B cell (primary cell): ENCODE data around the gene COX7A1. TPM values are rescaled to one million over a fixed set of nuclear protein-coding genes. Genes with fewer than 3 reads are reported as not detected.

ENCODE experiments used
- ATAC-seq: fragments of 200-7000 bp; cut with Tn5 transposase; one replicate; pipeline ENCODE4 v1.10.0; 2021; ENCODE audit warnings: low read depth, mild to moderate bottlenecking, moderate number of reproducible peaks, moderate library complexity
- CTCF ChIA-PET: fragments of 350-600 bp; sonication (Branson Sonifier 250); formaldehyde crosslinking; loops from one replicate; lab custom pipeline; 2021; ENCODE audit warnings: antibody characterized with exemption, inconsistent platforms; lab: Charles Lee
- POLR2A ChIA-PET: fragments of 350-600 bp; sonication (Branson Sonifier 250); formaldehyde crosslinking; loops from one replicate; lab custom pipeline; 2021; ENCODE audit warnings: antibody characterized with exemption; lab: Charles Lee
- DNase-seq: peaks from one replicate; pipeline ENCODE4 v3.0.0; 2013
- H2AFZ ChIP-seq: 2 replicates; pipeline ENCODE4 v1.6.1; 2012; ENCODE audit warnings: mild to moderate bottlenecking, low read depth, low read length; ENCODE audit not compliant: insufficient read depth, poor library complexity, severe bottlenecking
- H3K27ac ChIP-seq, 2 donors: 1 replicate in 1 of 2; 2 replicates in 1 of 2; pipeline ENCODE4 v1.5.1; 2012 to 2013; ENCODE audit warnings: low read length in 2 of 2, mild to moderate bottlenecking in 2 of 2, moderate library complexity in 1 of 2
- H3K27me3 ChIP-seq, 4 experiments: fragments of 200-600 bp in 1 of 4; sonication (generic) in 1 of 4; replicated peaks in 1 of 4; 1 replicate in 2 of 4; 2 replicates in 2 of 4; pipeline versions ENCODE4 v1.6.1 to v1.7.0; 2013 to 2016; ENCODE audit warnings: low read length in 3 of 4, mild to moderate bottlenecking in 2 of 4, mixed read lengths in 1 of 4, moderate library complexity in 1 of 4; ENCODE audit not compliant: insufficient read depth in 4 of 4, control insufficient read depth in 3 of 4; ENCODE audit errors: control extremely low read depth in 1 of 4
- H3K36me3 ChIP-seq, 2 experiments: replicated peaks in 1 of 2; 1 replicate in 1 of 2; 2 replicates in 1 of 2; pipeline versions ENCODE4 v1.6.1 to v1.7.1; 2013; ENCODE audit warnings: low read length in 1 of 2; ENCODE audit not compliant: insufficient read depth in 2 of 2, control insufficient read depth in 1 of 2; ENCODE audit errors: control extremely low read depth in 1 of 2, extremely low read depth in 1 of 2
- H3K4me1 ChIP-seq, 2 donors: fragments of 200-600 bp in 1 of 2; sonication (generic) in 1 of 2; 1 replicate in 1 of 2; 2 replicates in 1 of 2; pipeline versions ENCODE4 v1.5.1 to v1.6.1; 2013 to 2017; ENCODE audit warnings: low read length in 2 of 2; ENCODE audit not compliant: control insufficient read depth in 2 of 2, insufficient read depth in 2 of 2
- H3K4me2 ChIP-seq: replicated peaks from 2 replicates; pipeline ENCODE3; 2012; ENCODE audit warnings: mild to moderate bottlenecking, low read depth, low read length; ENCODE audit not compliant: poor library complexity, severe bottlenecking
- H3K4me3 ChIP-seq, 5 experiments: fragments of 200-600 bp in 1 of 5; sonication (generic) in 1 of 5; 1 replicate in 3 of 5; 2 replicates in 2 of 5; pipeline versions ENCODE4 v1.5.1 to v1.7.0; 2011 to 2016; ENCODE audit warnings: low read length in 4 of 5, mild to moderate bottlenecking in 4 of 5, low read depth in 2 of 5, control low read depth in 1 of 5, moderate library complexity in 1 of 5; ENCODE audit not compliant: insufficient read depth in 1 of 5; ENCODE audit errors: control extremely low read depth in 1 of 5, extremely low read depth in 1 of 5
- H3K79me2 ChIP-seq: fragments of 200-600 bp; sonication (generic); one replicate; pipeline ENCODE4 v1.6.0; 2016; ENCODE audit warnings: low read length; ENCODE audit not compliant: control insufficient read depth, insufficient read depth
- H3K9ac ChIP-seq: fragments of 200-600 bp; sonication (generic); 2 replicates; pipeline ENCODE4 v1.6.1; 2017; ENCODE audit warnings: mild to moderate bottlenecking, low read length, moderate library complexity
- H3K9me3 ChIP-seq, 3 donors: one replicate each; pipeline versions ENCODE4 v1.6.1 to v1.7.1; 2013; ENCODE audit warnings: low read length in 2 of 3; ENCODE audit not compliant: control insufficient read depth in 2 of 3, insufficient read depth in 1 of 3; ENCODE audit errors: control extremely low read depth in 1 of 3
- H4K20me1 ChIP-seq: 2 replicates; pipeline ENCODE4 v1.6.0; 2012; ENCODE audit warnings: mild to moderate bottlenecking, low read length; ENCODE audit not compliant: insufficient read depth, control insufficient read depth, poor library complexity, severe bottlenecking
- H3K27ac Mint-ChIP-seq: one replicate; pipeline ENCODE4 v1.8.0; 2021; ENCODE audit warnings: mixed read lengths
- H3K27me3 Mint-ChIP-seq: one replicate; pipeline ENCODE4 v1.8.0; 2021; ENCODE audit warnings: mixed read lengths
- H3K4me1 Mint-ChIP-seq: one replicate; pipeline ENCODE4 v1.8.0; 2021; ENCODE audit warnings: mixed read lengths
- H3K4me3 Mint-ChIP-seq: one replicate; pipeline ENCODE4 v1.8.0; 2021; ENCODE audit warnings: mixed read lengths
- H3K9me3 Mint-ChIP-seq: one replicate; pipeline ENCODE4 v1.8.0; 2022; ENCODE audit warnings: mixed read lengths; ENCODE audit not compliant: insufficient read depth
- EZH2 ChIP-seq: IDR thresholded peaks from 2 replicates; pipeline ENCODE4 v1.6.1; 2012; ENCODE audit warnings: borderline replicate concordance, low read depth, mild to moderate bottlenecking, moderate library complexity, low read length; ENCODE audit not compliant: insufficient read depth, poor library complexity, severe bottlenecking
- WGBS: methylation state at CpG from one replicate; pipeline ENCODE4 v1.1.5; 2013; ENCODE audit warnings: missing lambda C conversion rate; ENCODE audit not compliant: insufficient coverage; 5-methylcytosine and 5-hydroxymethylcytosine counted together
- intact Hi-C: fragments of 100-400 bp; cut with micrococcal nuclease; formaldehyde crosslinking; loops from one replicate; pipeline ENCODE4 v1.10.0; 2022
- polyA plus RNA-seq: library from polyadenylated mRNA; depleted of rRNA; stranded (reverse); fragments of >200 nt; gene quantifications from 2 replicates; pipeline ENCODE4 v1.2.3, GENCODE V29; 2012
- total RNA-seq, 2 donors: library from RNA; stranded (reverse); fragments of 120-200 nt in 1 of 2; gene quantifications; 1 replicate in 1 of 2; 2 replicates in 1 of 2; pipeline versions ENCODE4 v1.2.3 to v1.2.4, GENCODE V29; 2013 to 2022
- TF ChIP-seq, protein P1 (sequence below): fragments of 200-600 bp; IDR thresholded peaks from one replicate; pipeline ENCODE4 v1.8.0; 2022; ENCODE audit warnings: antibody characterized with exemption, mild to moderate bottlenecking

Gene COX7A1
- total and polyA plus RNA-seq, 2 donors (not counting 1 experiment from before 2014, with no cell fraction given): not detected

DNA sequence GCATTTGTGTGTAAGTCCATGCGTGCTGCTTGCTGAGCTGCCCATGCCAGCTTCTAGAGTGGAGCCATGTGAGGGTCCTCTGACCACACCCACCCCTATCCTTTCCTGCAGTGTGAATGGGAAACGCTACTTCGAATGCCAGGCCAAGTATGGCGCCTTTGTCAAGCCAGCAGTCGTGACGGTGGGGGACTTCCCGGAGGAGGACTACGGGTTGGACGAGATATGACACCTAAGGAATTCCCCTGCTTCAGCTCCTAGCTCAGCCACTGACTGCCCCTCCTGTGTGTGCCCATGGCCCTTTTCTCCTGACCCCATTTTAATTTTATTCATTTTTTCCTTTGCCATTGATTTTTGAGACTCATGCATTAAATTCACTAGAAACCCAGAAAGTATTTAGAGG, 26.7 kb downstream of the COX7A1 start:
- H3K4me3 ChIP-seq: no peak overlapping the region
- DNase-seq (no peak), ATAC-seq (no peak)
- ChIA-PET POLR2A (no interaction called here), CTCF (interaction anchor here (1.1 to 8.2 kb wide), 3 partner anchors 8 to 41 kb away, joined by 3 to 146 read pairs (median 42); partner anchors contain the start of genes CAPNS1, POLR2I and TBCB)
- H3K4me1 ChIP-seq: peaks cover 9 to 18% of the 10 kb centered on the region in 2 donors
- 93% methylated on average over 5 of the region's 9 CpGs for WGBS
- peaks cover 12% of the 10 kb centered on the region for H3K4me1 Mint-ChIP-seq
- TF ChIP-seq, protein P1, sequence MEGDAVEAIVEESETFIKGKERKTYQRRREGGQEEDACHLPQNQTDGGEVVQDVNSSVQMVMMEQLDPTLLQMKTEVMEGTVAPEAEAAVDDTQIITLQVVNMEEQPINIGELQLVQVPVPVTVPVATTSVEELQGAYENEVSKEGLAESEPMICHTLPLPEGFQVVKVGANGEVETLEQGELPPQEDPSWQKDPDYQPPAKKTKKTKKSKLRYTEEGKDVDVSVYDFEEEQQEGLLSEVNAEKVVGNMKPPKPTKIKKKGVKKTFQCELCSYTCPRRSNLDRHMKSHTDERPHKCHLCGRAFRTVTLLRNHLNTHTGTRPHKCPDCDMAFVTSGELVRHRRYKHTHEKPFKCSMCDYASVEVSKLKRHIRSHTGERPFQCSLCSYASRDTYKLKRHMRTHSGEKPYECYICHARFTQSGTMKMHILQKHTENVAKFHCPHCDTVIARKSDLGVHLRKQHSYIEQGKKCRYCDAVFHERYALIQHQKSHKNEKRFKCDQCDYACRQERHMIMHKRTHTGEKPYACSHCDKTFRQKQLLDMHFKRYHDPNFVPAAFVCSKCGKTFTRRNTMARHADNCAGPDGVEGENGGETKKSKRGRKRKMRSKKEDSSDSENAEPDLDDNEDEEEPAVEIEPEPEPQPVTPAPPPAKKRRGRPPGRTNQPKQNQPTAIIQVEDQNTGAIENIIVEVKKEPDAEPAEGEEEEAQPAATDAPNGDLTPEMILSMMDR: no peak
- TF ChIP-seq EZH2: no peak
- no peak overlapping the region for H3K27ac ChIP-seq
- H3K79me2 ChIP-seq: peaks cover 5% of the 10 kb centered on the region
- no peak overlapping the region for H3K4me2 ChIP-seq
- no peak overlapping the region for H2AFZ ChIP-seq
- no peaks in the 10 kb centered on the region for H3K27me3 Mint-ChIP-seq
- peaks cover 0 to 14% (median 0%) of the 10 kb centered on the region in 3 donors for H3K9me3 ChIP-seq
- no peak overlapping the region for H3K9ac ChIP-seq
- H3K36me3 ChIP-seq: peaks cover 0 to 33% of the 10 kb centered on the region in 2 experiments
- no peaks in the 10 kb centered on the region for H3K27me3 ChIP-seq
- intact Hi-C loops: no loop called here
- no peaks in the 10 kb centered on the region for H3K9me3 Mint-ChIP-seq
- peak overlapping the region; percentile 46 for H3K27ac Mint-ChIP-seq
- peaks cover 7% of the 10 kb centered on the region for H4K20me1 ChIP-seq
- peak overlapping the region; percentile 32 for H3K4me3 Mint-ChIP-seq

DNA sequence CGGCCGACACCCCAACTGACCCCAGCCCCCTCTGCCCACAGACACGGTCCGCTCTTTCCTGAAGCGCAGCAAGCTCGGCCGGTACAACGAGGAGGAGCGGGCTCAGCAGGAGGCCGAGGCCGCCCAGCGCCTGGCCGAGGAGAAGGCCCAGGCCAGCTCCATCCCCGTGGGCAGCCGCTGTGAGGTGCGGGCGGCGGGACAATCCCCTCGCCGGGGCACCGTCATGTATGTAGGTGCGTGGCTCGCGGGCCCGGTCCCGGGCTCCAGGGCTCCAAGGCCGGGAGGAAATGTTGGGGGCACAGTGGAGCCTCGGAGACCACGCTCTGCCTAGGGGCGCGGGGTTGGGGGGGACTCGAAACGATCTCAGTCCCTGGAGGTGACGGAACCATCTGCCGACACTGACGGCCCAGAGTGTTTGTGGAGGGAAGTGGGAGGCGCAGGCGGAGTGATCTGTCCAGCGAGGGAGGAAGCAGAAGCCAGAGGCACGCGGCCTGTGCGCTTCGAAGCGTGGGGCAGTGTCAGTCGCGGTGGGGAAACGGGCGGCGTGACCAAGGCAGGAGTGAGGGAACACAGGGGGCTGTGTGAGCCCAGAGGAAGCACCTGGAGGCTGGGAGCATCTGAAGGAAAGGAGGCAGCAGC, 30.6 kb downstream of the COX7A1 start:
- Histone ChIP-seq H3K27ac (no peak overlapping the region), H3K9me3 (no peaks in the 10 kb centered on the region), H3K36me3 (peaks cover 0 to 56% of the 10 kb centered on the region in 2 experiments), H3K4me1 (peaks cover 0 to 2% of the 10 kb centered on the region in 2 donors), H4K20me1 (peaks cover 19% of the 10 kb centered on the region), H3K9ac (no peak overlapping the region), H3K4me2 (no peak overlapping the region), H3K4me3 (no peak overlapping the region), H3K27me3 (no peaks in the 10 kb centered on the region), H3K79me2 (peaks cover 40% of the 10 kb centered on the region), H2AFZ (no peak overlapping the region)
- TF ChIP-seq, protein P1: no peak
- TF ChIP-seq EZH2: no peak
- ChIA-PET CTCF (no interaction called here), POLR2A (no interaction called here)
- H3K4me1 Mint-ChIP-seq: peaks cover 9% of the 10 kb centered on the region
- no peak for DNase-seq
- H3K4me3 Mint-ChIP-seq: no peak overlapping the region
- H3K27ac Mint-ChIP-seq: no peak overlapping the region
- ATAC-seq: no peak
- WGBS: 94% methylated on average over 48 of the region's 49 CpGs
- no peaks in the 10 kb centered on the region for H3K27me3 Mint-ChIP-seq
- intact Hi-C loops: no loop called here
- no peaks in the 10 kb centered on the region for H3K9me3 Mint-ChIP-seq
